GM04503 (cell line): ENCODE measurements around the gene MT1E.
"Not testable (repeated sequence)": the region's sequence is repeated elsewhere in the genome, so short reads cannot be mapped to it uniquely, and the experiment has no call there.

ENCODE experiments used
- DNase-seq: peaks from one replicate; pipeline ENCODE4 v3.0.0-alpha.2; 2012; ENCODE audit warnings: low read depth

The MT1E gene

DNA sequence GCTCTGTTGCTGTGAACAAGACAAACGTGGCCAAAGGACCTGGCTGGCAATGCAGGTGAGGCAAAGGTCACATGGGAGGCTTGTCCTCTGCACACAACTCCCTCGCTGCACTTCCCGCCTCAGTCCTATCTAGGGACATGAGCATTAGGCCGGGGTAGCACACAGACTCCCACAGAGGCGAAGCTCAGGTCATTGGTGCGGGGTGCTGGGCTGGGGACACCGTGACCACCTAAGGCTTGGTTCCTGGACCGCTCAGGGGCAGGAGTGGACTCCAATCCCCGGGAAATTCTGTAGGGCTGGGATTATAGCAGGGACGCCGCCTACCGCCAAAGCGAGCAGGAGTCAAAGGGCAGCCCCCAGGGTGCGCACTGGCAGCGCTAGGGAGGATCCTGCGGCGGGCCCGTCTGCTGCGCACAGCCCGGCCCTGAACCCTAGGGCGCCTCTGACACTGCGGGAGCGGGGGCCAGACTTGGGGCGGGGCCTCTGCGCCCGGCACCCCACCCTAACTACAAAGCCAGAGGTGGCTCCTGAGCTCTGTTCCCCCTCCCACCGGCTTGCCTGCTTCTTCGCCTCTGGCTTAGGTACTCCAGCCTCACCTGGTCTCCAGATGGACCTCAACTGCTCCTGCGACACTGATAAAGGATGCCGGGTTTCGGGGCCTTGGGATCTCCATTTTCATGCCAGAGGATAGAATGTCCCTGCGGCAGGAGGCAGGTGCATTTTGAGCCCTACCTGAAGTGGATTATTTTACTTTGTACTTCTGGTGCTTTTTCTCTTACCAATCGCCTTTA is 22.3 kb downstream of the MT1E start:
- no peak for DNase-seq

DNA sequence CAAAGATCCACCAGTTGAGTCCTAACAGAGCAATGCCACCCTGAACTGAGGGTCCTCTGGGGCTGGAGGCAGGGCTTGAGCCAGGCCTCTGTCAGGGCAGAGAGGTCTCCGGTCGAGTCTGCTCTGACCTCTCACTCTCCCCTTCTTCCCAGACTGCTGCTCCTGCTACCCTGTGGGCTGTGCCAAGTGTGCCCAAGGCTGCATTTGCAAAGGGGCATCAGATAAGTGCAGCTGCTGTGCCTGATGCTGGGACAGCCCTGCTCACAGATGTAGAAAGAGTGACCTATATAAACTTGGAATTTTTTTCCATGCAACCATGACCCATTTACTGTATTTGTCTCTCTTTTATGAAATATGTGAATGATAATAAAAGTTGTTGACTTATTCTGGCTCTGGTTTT is 23.7 kb downstream of the MT1E start:
- DNase-seq = no peak

DNA sequence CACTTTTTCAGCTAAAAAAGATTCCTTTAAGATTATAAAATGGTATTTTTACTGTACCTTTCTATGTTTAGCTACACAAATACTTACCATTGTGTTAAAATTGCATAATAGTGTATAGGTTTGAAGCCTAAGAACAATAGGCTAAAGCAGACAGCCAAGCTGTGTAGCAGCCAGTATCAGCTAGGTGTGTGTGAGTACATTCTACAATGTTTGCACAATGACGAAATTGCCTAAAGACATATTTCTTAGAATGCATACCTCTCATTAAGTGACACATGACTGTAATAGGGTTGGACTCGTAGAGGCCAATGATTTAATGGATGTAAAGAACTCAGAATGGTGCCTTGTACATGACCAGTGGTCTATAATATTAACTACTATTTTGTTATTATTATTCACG is 24.2 kb downstream of the MT1E start:
- no peak for DNase-seq

DNA sequence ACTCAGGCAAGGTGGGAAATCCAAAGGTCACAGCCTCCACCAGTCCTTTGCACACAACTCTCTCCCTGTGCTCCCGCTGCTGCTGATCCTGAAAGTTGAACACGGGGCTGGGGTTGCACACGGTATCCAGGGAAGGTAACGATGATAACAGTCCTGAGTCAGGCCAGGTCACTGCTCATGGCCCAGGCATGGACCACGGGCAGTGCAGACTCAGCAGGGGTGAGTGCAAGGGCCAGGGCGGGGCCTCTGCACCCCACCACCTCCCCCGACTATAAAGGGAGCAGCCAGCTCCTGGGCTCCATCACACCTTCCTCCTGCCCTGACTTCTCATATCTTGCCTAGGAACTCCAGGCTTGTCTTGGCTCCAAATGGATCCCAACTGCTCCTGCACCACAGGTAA is 26.0 kb downstream of the MT1E start, which contains the start of gene MT1B:
Gene MT1B, plus strand, starts transcription at position 301 of the 400 bp plus-strand sequence. Its CDS starts 68 bp downstream, at position 369.
- DNase-seq = no peak

DNA sequence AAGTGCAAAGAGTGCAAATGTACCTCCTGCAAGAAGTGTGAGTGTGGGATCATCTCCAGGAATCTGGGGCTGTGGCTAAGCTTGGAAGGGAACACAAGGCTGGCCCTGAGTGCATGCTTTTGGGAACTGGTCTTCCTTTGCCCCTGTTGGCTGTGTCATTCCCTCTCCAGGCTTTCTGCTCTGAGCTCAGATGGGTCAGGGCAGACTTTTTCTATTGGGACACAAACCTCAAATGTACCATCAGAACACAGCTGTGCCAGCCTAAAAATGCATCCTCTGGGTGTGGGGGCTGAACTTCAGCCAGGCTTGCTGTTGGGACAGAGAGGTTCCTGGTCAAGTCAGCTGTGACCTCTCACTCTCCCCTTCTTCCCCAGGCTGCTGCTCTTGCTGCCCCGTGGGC is 27.0 kb downstream of the MT1E start:
- DNase-seq = no peak

DNA sequence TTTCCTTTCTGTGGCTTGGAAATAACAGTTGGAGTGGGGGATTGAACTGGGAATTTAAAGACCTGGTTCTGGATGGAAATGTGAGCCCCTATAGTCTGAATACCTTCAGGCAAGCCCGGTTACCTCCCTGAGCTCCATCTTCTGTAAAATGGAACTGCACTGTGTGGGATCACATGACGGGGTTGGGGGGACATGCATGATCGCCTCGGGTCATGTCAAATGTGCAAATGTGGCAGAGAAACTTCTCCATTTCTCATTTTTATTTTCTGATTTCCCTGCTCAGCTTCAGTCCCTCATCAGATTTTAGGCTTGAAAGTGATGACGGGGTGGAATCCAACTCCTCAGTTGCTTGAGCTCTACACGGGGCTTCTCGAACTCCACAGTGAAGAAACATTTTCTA is 27.6 kb downstream of the MT1E start:
- DNase-seq = no peak

DNA sequence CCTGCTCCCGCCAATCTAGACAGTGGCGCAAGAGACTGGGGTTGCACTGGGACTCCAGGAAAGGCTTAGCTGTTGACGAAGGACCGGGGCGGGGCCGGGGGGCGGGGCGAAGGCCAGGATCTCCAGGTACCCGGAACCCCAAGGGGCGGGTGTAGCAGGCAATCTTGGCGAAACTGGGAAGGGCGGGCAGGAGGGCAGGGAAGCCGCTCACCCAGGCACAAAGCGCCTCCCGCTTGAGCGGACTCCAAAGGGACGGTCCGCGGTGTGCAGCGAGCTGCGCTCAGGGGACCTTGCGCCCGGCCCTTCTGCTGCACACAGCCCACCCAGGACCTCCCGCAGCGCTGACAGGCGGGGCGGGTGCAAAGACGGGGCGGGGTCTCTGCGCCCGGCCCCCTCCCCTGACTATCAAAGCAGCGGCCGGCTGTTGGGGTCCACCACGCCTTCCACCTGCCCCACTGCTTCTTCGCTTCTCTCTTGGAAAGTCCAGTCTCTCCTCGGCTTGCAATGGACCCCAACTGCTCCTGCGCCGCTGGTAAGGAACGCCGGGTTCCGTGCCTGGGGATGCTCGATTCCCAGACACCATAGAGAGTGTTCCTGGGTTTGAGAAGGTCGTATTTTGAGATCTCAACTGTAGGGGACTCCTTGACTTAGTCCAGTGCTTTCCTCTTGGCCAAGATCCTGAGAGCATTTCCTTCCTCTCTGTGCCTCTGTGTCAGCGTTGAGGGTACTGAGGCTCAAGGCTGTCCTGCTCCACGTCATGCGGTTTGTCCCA is 32.2 kb downstream of the MT1E start, which contains the start of gene MT1F:
Gene MT1F, plus strand, starts transcription at position 405 of the 772 bp plus-strand sequence. Its CDS starts 100 bp downstream, at position 505.
- DNase-seq = no peak

DNA sequence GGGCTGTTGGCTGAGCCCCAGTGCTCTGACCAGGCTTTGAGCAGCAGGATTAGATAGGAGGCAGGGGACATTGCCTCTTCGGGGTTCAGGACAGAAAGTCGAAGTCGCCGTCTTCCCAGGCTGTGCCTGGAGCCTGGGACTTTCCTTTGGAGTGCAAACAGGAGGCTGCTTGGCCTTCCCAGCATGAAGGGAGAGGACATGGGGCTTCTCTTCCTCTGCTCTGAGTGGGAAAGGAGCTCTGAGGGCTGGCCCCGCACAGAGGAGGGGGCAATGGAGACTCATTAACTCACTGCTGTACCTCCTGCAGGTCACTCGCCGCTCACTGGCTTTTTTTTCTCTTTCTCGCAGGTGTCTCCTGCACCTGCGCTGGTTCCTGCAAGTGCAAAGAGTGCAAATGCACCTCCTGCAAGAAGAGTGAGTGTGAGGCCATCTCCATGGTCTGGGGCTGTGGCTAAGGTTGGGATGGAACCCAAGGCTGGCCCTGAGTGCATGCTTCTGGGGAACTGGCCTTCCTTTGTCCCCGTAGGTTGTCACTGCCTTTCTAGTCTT is 32.8 kb downstream of the MT1E start:
- DNase-seq = no peak

DNA sequence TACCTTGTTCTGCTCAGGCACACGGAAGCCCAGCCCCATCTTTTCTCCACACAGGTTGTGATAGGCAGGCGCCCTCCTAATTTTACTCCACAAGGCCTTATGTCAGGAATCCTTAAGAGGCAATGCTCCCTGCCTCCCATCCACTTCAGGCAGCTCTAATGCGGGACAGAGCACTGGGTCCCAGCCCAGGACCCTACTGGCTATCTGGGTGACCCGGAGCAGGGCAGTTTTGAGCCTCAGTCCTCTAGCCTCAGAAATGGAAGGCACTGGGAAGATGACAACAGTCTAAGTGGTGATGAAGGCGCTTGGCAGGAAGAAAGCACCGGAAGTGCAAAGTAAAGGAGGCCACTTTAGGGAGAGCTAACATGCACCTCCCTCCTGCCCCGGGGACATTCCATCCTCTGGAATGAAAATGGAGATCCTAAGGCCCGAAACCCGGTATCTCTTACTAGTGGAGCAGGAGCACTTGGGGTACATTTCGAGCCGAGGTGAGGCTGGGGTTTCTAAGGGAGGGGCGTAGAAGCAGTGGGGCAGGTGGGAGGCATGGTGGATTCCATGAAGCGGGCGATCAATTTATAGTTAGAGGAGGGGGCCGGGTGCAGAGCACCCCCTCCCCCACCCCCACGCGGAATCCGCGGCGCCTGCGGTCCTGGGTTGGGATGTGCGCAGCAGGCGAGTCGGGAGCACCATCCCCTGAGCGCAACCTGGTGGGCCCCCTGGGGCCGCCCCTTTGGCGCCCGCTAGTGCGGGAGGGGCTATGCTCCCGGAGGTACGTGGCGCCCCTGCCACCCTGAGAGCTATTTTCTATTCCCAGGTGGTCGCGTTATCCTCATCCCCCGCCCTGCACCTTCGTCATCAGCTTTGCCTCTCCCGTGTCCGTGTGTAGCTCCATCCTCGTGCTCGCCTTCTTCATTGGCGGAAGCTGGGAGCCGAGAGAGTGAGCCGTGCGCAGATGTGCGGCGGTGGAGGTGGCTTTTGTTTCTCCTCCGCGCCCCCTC is 37.1 kb downstream of the MT1E start:
- DNase-seq = no peak

DNA sequence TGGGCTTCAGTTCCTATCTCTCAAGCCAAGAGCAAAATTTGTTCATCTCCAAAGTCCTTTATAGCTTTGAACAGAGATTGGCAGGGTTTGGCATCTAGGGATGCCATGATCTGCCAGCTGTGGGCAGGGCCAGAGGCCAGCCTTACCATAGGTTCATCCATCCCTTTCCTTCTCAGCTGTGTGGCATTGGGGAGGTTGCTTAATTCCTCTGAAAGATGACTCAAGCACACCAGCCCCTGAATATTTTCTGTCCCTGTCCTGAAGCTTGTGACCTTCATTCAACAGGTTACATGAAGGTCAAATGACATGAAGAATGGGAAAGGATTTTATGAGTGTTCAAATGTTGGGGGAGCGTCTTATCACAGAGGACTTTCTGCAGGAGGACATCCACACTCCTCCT is 38.9 kb downstream of the MT1E start:
- DNase-seq = no peak

DNA sequence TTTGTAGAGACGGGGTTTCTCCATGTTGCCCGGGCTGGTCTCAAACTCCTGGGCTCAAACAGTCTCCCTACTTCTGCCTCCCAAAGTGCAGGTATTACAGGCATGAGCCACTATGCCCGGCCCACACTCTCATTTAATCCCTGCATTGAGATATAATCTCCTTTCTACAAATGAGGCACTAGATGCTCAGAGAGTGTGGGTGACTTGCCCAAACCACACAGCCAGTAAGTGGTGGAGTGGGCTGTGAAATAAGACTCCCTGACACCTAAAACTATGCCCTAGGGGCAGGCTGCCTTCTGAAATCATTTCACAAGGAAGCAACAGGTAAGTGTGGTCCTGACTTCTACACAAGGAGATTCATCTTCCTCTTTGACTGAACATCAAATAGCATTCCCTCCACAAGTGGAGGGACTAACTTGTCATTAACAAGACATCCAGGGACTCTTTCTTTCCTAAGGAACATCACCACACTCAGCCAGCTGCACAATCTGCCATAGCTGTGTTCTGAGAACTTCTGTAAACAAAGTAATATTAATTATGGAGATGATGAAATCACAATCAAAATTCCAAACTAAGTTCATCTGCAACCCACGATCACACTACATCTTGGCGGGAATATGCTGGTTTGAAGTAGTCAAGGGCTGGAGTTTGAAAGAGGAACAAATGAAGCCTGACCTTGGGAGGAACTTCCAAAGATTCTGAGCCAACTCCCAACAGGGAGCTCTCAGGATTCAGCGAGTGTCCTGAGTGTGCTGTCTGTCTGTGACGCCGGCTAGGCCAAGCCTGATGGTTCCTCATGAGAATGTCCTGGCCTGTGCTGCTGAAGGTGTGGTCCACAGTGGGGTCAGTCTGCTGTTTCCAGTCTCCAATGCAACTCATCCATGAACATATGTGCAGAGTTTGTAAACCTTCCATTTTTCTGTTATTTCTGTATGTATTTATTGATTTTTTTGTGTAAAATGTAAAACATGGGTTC is 40.0 kb downstream of the MT1E start:
- DNase-seq = not testable (repeated sequence)

DNA sequence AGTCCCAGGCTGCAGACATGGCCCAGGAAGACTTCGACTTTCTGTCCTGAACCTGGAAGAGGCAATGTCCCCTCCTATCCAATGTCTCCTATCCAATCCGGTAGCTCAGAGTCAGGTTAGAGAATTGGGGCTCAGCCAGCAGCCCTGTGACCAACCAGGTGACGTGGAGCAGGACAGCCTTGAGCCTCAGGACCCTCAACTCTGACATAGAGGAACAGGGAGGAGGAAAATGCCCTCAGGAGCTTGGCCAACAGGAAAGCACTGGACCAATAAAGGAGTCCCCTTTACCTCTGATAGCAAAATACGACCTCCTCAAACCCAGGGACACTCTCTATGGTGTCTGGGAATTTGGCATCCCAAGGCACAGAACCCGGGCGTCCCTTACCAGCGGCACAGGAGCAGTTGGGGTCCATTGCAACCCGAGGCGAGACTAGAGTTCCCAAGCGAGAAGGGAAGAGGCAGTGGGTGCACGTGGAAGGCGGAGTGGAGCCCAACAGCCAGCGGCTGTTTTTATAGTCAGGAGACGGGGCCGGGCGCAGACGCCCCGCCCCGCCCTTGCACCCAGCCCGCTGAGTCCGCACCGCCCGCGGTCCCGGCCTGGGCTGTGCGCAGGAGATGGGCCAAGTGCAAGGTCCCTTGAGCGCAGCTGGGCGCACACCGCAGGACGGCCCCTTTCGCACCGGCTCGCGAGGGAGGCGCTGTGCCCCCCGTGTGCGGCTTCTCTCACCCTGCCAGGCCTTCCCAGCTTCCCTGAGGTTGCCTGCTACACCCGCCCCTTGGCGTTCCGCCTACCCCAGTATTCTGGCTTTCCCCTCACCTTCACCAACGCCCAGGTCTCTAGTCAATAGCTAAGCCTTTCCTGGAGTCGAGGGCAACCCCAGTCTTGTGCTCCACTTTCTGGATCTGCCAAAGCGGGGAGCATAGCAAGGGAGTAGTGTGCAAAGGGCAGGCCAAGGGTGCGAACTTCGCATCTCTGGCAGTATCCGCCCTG is 42.3 kb downstream of the MT1E start, which contains the start of gene MT1G:
Gene MT1G, minus strand, starts transcription at position 485 of the 991 bp plus-strand sequence. Its CDS starts 72 bp downstream, at position 413.
- DNase-seq = no peak

DNA sequence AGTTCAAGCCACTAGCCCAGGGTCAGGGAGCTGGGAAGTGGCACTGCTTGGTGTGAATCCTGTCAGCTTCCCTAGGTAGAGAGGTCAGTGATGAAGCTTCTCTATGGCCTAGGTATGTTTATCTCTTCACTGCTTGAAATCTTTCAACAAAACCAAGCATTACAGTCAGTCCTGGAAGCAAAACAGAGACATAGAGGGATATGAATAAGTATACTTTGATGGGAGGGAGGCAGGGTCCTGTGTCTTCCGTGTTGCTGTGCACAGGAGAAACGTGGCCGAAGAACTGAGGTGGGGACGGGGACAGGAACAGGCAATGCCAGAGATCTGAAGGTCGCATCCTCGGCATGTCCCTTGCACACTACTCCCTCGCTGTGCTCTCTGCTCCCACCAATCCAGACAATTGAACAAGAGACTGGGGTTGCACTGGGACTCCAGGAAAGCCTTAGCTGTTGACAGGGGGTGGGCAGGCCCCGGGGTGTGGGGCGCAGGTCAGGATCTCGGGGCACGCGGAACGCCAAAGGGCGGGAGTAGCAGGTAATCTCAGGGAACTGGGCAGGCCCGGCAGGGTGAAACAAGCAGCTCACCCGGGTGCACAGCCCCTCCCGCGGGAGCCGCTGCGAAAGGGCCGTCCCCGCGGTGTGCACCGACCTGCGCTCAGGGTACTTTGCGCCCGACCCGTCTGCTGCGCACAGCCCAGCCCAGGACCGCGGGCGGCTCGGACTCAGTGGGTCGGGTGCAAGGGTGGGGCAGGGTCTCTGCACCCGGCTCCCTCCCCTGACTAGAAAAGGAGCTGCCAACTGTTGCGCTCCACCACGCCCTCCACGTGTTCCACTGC is 43.6 kb downstream of the MT1E start, which contains the start of gene MT1H:
Gene MT1H, plus strand, starts transcription at position 810 of the 835 bp plus-strand sequence. CDS start 71 bp downstream, outside the sequence.
- no peak for DNase-seq

DNA sequence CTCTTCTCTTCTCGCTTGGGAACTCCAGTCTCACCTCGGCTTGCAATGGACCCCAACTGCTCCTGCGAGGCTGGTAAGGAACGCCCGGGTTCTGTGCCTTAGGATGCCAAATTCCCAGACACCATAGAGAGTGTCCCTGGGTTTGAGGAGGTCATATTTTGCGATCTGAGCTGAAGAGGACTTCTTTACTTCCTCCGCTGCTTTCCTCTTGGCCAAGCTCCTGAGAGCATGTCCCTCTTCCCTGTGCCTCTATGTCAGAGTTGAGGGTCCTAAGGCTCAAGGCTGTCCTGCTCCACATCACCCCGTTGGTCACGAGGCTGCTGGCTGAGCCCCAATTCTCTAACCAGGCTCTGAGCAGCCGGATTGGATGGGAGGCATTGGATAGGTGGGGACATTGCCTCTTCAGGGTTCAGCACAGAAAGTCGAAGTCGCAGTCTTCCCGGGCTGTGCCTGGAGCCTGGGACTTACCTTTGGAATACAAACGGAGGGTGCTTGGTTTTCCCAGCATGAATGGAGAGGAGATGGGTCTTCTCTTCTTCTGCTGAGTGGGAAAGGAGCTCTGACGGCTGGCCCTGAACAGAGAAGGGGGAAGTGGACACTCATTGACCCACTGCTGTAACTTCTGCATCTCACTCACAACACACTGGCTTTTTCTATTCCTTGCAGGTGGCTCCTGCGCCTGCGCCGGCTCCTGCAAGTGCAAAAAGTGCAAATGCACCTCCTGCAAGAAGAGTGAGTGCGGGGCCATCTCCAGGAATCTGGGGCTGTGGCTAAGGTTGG is 44.4 kb downstream of the MT1E start:
- no peak for DNase-seq

DNA sequence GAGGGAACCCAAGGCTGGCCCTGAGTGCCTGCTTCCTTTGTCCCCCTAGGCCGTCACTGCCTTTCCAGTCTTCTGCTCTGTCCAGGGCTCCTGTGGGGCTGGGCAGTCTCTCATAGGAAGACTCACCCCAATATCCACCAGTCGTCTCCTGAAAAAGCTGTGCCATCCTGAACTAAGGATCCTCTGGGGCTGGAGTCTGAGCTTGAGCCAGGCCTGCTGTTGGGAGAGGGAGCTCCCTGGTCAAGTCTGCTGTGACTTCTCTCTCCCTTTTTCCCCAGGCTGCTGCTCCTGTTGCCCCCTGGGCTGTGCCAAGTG is 45.0 kb downstream of the MT1E start:
- no peak for DNase-seq

DNA sequence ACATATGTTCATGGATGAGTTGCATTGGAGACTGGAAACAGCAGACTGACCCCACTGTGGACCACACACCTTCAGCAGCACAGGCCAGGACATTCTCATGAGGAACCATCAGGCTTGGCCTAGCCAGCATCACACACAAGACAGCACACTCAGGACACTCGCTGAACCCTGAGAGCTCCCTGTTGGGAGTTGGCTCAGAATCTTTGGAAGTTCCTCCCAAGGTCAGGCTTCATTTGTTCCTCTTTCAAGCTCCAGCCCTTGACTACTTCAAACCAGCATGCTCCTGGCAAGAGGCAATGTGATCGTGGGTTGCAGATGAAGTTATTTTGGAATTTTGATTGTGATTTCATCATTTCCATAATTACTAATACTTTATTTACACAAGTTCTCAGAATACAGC is 46.1 kb downstream of the MT1E start:
- not testable (repeated sequence) for DNase-seq

DNA sequence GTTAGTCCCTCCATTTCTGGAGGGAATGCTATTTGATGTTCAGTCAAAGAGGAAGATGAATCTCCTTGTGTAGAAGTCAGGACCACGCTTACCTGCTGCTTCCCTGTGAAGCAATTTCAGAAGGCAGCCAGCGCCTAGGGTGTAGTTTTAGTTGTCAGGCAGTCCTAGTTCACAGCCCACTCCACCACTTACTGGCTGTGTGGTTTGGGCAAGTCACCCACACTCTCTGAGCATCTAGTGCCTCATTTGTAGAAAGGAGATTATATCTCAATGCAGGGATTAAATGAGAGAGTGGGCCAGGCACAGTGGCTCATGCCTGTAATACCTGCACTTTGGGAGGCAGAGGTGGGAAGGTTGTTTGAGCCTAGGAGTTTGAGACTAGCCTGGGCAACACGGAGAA is 46.6 kb downstream of the MT1E start:
- not testable (repeated sequence) for DNase-seq
